GM19023 (cell line): ENCODE measurements around the gene SLC10A7.
"Not testable (repeated sequence)": the region's sequence is repeated elsewhere in the genome, so short reads cannot be mapped to it uniquely, and the experiment has no call there.

Experiments
- ATAC-seq: cut with Tn5 transposase; IDR thresholded peaks from one replicate; pipeline ENCODE4 v1.9.1; 2021; ENCODE audit warnings: mild to moderate bottlenecking, moderate library complexity; ENCODE audit not compliant: unreplicated experiment

SLC10A7 gene

DNA sequence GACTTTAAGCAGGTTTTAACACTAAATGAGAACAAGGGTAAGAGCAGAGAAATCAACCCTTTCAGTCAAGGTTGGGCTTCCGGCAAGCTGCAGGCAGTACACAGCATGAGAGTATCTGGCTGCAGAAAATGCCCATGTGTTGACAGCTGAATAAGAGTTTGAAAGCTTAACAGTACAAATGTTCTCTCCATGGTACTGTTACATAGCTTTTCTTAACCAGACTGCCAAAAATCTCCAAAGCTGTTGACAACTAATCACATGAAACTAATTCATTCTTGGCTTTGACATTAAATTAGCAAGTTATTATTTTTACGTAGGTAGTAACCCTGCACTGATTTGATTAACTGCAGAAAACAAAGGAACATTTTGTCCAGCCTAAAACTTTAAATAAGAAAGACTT lies 153.5 kb downstream of the SLC10A7 start:
- ATAC-seq: no peak

DNA sequence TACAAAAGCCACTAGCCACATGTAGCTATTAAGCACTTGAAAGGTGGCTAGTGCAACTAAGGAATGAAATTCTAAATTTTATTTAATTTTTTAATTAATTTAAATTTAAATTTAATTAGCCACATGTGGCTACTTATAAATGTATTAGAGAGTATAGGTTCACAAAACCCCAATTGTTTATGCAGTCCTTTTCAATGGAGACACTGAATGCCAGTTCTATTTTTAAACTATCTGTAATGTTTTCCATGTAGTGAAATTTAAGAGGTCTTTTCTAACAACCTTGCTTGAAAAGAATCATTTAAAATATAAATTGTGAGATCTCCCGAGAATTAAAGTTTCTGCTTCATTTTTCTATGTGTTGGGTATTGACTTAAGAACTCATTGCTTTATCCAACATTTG lies 154.4 kb downstream of the SLC10A7 start:
- no peak for ATAC-seq

DNA sequence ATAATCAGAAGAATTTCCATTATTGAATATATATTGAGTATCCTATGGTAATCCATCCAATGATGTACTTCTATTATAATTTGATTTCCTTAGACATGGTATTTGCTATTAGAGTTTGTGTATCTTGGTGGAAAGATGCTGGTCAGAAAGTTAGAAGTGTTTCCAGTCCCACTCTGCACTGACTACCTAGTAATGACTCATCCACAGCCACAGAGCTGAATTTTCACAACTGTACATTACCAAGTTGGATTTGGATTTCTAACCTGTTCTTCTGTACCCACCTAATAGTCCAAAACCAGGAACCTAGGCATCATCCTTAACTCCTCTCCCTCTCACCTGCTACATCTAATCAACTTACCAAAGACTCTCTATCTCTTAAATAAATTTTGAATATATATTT lies 162.0 kb downstream of the SLC10A7 start:
- no peak for ATAC-seq

DNA sequence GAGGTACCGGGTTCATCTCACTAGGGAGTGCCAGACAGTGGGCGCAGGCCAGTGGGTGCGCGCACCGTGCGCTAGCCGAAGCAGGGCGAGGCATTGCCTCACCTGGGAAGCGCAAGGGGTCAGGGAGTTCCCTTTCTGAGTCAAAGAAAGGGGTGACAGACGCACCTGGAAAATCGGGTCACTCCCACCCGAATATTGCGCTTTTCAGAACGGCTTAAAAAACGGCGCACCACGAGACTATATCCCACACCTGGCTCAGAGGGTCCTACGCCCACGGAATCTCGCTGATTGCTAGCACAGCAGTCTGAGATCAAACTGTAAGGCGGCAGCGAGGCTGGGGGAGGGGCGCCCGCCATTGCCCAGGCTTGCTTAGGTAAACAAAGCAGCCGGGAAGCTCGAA lies 171.6 kb downstream of the SLC10A7 start:
- not testable (repeated sequence) for ATAC-seq

DNA sequence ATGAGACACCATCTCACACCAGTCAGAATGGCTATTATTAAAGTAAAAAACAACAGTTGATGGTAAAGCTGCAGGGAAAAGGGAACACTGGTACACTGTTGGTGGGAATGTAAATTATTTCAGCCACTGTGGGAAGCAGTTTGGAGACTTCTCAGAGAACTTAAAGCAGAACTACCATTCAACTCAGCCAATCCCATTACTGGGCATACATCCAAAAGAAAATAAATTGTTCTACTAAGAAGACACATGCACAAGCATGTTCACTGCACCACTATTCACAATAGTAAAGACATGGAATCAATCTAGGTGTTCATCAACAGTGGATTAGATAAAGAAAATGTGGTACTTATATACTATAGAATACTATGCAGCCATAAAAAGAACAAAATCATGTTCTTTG lies 172.4 kb downstream of the SLC10A7 start:
- no peak for ATAC-seq

DNA sequence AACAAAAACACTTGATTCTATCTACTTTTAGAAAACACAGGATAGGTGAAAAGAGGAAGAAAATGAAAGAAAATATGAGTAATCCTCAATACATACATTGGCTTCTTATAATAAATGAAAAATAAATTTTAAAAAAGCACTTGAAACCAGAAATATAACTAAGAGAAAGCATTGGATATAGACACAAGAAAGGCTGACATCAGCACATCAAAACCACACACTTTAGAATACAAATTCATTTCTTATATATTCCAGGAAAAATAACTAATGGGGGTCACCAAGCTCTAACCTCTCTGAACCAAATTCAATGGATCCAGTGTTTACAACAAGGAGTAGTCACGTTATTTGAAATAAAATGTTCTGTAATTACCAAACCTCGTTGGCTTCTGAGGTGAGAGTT lies 173.9 kb downstream of the SLC10A7 start:
- ATAC-seq: no peak

DNA sequence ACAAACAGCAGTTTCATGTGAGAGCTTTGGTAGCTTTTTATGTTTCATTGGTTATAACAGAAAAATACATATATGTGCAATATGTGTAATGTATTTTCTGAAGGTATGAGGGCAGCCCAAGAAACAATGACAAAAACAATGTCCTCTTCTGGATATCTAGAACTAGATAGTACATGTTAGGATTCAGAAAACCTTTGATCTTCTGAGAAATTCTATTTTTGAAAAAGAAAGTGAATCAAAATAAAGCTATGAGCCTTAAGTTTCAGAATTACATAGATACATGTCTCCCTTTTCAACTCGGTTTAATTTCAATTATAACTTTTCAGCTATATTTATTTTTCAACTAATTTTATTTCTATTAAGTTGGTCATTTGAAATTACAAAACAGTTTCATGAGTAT lies 175.5 kb downstream of the SLC10A7 start:
- ATAC-seq: no peak

DNA sequence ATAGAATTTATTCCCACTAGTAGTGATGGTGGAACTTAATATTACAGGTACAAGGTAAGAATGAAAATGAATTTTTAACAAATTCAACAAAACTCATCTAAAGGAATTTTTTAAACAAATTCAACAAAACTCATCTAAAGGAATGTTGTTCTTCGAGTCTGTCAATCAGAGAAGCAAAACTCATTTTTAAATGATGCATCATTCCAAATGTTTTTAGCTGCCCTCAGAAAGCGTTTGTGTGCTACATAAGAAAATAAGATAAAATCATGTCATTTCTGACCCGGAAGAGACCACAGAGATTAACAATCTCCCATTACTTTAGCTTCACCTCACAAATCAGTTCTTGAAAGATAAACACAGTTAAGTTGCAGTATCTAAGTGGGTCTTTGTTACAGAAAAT lies 178.0 kb downstream of the SLC10A7 start:
- ATAC-seq: no peak

DNA sequence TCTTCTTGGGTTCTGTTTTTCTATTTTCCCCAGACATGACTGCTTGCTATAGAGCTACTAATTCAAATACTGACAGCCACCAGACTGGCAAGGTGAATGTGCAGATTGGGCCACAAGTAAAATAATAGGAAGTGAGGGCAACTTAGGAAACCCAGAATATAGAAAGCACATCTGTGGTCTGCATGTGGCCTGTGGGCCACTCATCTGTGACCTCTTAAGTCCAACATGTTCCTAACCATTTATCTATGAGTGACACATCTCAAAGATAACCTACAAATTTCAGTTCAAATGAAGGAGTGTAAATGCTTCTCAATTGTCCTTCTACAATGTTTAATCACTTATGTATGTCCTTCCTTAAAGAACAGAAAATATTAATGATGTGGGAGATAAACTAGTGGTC lies 178.5 kb downstream of the SLC10A7 start:
- peak; percentile 68 for ATAC-seq

DNA sequence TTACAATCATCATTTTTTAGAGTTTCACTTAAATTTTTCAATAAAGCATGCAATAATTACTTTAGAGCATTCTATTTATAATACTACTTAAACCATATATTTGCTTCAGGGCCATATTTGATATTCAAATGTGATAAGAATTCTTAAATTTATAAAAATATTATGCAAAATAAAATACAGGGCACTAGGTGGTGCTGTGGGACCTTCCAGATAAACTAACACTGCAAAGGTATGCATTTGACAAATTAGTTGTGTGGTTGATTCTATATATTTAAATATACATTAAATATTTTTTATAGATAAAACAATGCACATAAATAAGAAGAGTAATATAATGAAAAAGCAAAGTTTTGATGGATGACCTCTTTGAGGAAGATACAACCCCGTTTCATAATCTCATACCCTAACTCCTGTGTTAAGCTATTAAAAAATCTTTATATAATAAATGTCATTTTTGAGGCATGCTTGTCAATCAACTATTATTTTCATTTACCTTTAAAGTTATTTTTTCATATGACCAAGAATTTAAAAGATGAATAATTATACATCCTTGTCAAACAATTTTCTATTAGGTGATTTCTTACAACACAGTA lies 179.0 kb downstream of the SLC10A7 start:
- no peak for ATAC-seq

DNA sequence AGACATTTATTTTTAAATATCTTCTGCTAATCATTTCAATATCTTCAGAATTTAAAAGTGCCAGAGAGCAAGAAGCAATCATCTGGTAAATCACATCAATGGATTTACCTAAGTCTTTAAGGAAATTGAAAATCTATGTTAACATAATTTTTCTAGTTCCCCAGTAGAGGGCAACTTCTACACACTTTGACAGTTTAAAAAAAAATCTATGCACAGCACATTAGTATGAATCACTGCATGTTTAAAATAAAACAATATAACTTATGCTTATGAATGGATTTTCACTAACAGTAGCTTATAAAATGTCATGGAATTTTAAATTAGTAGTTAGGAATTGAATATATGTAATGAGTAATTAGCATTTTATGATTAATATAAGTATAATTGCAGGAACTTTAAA lies 180.9 kb downstream of the SLC10A7 start:
- ATAC-seq: no peak

DNA sequence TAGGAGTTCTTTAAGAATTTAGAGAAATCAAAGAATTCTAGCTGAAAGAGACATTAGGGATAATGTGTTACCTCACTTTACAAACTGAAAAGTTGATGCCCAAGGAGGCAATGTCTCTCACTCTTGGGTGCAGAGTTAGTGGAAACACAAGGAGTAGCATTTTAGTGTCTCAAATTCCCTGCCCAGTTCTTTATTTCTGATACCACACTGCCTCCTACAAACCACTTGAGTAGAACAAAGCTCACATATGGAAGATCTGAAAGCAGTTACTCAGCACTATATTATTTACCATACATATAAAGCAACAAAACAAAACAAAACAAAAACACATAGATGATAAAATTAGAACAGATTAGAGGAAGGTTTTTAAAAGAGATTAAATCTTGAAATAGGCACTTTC lies 183.2 kb downstream of the SLC10A7 start:
- no peak for ATAC-seq

DNA sequence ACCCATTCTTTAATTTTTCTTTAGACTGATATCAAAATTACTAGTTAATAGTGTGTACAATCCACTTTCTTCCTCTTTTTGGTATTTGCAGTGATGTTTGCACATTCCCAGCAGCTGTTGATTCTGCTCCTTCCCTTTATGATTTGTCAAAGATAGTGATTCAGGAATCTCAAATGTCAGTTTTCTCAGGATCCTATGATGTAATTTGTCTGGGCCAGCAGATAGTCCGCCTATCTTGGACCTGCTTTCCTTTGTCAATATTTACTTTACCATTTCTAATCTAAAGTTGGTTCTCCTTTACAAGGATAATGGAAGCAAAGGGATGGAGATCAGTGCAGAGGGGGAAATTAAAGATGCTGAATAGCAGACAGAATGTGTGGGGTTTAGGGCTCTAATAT lies 185.3 kb downstream of the SLC10A7 start:
- no peak for ATAC-seq

DNA sequence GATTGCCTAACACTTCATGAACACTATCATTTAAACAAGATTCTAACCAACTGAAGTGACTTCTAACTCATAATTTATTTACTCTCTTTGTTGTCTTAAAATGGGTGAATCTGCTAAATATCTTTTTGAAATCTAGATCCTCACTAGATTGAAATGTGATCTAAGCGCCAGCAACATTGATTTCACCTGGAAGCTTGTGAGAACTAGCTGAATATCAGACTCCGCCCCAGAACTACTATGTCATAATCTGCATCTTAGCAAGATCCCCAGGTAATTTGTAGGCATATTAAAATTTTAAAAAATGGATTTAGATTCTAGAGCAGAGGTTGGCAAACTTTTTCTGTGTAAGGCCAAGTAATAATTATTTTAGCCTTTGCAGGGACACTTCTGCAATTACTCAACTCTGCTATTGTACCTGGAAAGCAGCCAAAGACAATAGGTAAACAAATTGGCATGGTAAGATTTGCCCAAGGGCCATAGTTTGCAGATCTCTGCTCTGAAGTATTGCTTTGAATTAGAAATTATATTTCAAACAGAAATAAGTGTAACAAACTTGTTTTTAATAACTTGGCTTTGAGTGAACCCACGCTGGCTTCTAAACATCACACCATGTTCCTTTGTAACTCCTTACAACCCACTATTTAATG lies 185.9 kb downstream of the SLC10A7 start:
- no peak for ATAC-seq

DNA sequence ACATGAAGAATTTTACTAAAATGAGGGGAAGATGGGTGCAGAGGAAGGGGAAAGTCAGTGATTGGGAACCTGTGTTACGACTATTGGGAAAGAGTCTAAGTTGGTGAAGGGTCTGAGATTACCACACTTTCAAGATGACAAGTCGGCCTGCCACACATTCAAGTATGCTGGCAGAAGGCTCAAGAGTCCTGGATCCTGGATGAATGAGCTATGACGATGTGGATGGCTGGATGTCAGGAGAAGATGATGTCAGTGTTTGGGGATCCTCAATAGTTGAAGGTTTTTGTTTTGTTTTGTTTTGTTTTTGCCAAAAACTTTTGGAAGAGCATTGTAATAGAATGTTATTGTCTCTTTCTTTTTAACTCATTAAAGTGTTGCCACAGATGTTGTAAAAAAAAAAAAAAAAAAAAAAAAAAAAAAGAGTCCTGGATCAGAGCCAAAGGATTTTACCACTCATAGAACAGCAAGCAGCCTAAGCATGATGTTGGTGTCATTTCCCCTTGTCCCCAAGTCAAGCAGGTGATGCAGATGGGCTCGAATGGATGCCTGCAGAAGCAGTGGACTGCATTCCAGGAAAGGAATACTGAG lies 186.8 kb downstream of the SLC10A7 start:
- ATAC-seq: no peak

DNA sequence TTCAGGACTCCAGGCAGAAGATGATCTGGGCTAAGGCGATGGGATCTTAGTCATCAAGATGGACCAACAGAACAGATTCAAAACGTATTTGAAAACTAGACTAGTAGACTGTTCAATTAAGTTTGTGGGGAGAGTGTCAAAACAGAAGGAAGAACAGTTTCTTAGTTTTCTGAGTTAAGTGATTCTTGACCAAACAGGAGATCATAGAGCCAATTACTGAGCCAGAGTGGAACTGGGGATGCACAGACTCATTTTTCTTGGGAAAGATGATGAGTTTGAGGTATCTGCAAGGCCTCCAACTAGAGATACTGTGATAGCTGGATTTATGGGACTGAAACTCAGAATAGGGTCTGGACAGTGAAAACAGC lies 187.9 kb downstream of the SLC10A7 start:
- no peak for ATAC-seq

DNA sequence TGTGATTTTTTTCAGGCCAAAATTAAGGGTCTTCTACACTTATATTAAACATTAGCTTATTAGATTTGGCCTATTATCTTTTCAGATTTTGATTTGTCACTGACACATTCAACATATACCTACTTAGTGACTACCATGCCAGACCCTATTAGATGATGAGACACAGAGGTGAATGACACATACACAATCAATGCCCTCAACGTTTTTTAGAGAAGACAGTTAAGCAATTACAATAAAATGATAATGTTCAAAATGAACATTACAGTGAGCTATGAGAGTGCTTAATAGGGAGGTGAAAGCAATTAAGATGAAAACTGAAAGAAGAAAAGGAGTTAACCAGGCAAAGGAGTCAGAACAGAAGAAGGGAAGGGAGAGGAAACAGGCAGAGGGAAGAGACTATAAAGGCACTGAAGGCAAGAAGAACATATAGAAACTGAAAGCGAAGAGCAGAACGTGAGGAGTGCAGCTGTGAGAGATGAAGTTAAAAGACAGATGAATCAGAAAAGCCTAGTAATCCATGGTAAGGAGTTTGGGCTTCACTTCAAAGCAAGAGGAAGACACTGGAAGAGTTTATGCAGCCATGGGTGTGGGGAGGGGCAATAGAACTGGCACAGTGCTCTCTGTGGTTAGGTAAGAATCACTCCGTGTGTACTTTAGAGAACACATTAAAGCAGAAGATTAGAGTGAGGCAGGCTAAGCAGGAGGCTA lies 188.4 kb downstream of the SLC10A7 start:
- peak; percentile 90 for ATAC-seq

DNA sequence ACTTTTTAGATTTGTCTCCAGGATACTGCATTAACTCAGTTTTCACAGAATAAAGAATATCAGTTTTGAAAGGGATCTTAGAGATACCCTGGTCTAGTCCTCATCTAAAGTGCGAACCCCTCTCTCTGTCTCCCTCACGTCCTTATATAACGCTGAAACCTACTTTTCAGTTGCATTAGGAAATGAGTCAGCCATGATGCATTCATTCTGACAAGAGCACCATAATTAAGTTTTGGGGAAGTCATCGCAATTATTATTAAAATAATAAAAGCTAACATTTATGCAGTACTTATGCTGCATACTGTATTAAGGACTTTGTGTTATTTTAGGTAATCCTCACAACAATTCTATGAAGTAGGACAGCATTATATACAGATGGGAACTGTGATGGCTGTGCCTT lies 191.3 kb downstream of the SLC10A7 start:
- no peak for ATAC-seq

DNA sequence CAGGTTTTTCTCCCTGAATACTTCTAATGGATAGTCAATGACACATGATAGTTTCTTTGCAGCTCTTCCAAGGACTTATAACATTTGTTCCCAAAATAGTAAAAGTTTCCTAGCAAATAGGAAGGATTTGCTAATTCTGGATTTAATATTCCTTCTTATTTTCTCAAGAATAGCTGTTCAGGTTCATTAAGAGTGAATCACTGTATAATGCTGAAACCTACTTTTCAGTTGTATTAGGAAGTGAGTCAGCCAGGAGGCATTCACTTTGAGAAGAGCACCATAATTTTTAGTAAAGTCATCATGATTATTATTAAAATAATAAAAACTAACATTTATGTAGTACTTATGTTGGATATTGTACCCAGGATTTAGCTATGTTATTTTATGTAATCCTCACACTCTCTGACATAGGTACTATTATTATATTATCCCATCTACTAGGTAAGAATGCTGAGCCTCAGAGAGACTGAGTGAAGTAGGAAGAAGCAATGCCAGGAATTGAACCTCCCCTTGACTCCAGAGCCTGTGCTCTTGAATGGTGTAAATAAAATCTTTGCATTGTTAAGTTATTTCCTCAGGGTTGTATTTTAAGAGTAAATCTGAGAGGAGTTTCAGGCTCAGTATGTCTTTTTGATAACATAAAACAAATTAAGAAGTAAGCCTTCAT lies 192.6 kb downstream of the SLC10A7 start:
- ATAC-seq: no peak

DNA sequence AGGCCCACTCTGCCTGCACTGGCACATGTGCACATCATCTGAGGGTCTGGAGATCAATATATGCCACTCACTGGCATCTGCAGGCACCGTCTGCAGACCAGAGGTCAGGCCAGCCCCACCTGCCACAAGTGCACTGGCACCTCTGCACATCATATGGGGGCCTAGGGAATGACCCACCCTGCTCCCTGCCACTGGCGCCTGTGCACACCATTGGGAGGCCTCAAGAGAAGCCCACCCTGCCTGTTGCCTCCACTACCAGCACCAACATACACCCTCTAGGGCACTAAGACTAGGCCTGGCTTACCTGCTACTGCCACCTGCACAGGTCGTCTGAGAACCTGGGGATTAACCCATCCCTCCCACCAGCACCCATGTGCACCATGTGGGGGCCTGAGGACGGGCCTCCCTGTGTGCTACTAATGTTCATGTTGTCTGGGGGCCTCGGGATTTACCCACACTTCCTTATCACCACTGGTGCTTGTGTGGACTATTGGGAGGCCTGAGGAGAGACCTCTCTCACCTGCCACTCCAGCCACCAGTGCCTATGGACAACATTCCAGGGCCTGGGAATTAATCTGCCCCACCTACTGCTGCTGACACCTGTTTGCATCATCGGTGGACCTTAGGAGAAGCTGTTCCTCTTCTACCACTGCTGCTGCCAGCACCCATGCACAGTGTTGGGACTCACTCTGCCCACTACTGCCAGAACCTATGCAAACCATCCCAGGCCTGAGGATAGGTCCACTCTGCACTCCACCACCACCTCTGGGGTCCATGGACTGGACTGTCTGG lies 193.7 kb downstream of the SLC10A7 start:
- no peak for ATAC-seq

DNA sequence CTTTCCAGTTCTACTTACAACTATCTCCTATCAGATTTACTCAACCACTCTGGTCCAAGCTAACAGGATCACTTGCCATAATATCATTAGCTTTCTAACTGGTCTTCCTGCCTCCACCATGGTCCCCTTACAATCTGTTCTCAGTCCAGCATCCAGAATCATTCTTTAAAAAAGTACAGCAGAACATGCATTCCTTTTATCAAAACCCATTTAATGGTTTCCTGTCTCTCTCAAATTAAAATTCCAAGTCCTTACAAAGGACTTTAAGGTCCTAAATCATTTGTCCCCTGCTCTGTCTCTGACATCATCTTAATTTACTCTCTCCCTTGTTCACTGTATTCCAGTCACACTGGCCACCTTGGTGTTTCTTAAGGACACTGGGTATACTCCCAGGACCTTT lies 202.8 kb downstream of the SLC10A7 start:
- ATAC-seq: no peak
